HG03139 (cell line): ENCODE measurements around the gene MYF6.
"Not testable (repeated sequence)": the region's sequence is repeated elsewhere in the genome, so short reads cannot be mapped to it uniquely, and the experiment has no call there.

ENCODE experiments used
- ATAC-seq: cut with Tn5 transposase; IDR thresholded peaks from one replicate; pipeline ENCODE4 v1.9.1; 2021; ENCODE audit not compliant: unreplicated experiment

The MYF6 gene

GRCh38 chr12:80707126-80707829 is at the start of gene MYF6:
Gene MYF6 (plus strand): TSS chr12:80707634. CDS start chr12:80707720, 86 bp downstream.
- no peak for ATAC-seq

DNA sequence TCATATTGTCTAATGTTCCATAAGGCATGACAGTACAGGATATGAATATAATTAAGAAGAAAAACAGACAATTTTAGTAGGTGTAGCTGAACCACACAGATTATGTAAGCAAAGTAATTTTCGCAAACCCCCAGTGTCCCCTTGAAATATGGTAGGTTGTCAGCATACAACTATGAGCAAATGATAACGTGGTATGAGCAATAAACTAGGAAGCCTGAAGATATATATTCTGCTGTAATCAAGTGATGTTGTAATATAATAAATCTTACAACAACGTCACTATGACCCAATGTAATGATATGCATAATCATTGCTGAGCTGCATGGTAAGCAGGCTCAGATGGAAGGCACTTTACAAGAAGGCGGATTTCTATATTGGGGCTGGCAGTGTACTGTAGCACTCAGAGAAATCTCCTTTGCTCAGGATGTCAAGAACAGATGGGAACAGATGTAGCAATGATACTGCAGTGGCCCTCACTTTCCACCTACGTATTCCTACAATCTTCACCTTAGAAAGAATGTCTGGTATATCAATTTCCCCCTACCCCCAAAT is 47.8 kb upstream of the MYF6 start:
- no peak for ATAC-seq

- ATAC-seq, result no peak
Observed at GRCh38 chr12:80662586-80662985, 44.8 kb upstream of the MYF6 start.

DNA sequence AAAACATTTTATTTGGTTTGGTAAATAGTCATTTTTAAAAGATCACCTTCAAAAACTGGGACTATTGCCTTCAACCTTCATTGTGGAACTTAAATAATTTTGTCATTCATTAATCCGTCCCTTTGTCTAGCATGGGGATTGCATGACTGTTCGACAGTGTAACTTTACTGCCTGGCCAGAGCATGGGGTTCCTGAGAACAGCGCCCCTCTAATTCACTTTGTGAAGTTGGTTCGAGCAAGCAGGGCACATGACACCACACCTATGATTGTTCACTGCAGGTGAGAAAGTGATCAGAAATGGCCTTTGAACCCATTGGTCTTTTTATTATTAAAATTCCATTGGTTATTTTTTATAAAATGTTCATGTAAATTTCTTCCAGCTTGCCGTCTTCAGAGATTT is 37.2 kb upstream of the MYF6 start:
- ATAC-seq, result no peak

DNA sequence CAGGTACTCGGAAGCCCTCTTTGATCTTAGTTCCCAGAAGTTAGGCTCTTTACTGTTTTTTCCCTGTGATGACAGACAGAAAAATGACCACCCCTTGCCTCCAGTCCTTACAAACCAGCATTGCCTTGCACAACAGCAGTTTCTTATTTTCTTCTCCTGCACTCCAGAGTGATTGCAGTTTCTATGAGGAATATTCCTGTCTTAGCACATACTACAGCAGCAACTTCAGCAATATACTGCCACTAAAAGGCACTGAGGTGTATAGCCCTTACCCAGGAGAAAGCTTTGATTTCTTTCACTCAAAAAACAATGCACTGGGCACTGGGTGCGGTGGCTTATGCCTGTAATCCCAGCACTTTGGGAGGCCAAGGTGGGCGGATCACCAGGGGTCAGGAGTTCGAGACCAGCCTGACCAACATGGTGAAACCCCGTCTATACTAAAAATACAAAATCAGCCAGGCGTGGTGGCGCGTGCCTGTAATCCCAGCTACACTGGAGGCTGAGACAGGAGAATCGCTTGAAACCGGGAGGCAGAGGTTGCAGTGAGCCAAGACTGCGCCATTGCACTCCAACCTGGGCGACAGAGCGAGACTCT is 31.3 kb upstream of the MYF6 start:
- ATAC-seq, result not testable (repeated sequence)

- no peak for ATAC-seq
Observed at GRCh38 chr12:80676856-80677255, 30.6 kb upstream of the MYF6 start.

GRCh38 chr12:80677994-80678393 is 29.4 kb upstream of the MYF6 start:
- ATAC-seq, result no peak

GRCh38 chr12:80679346-80680131 is 27.9 kb upstream of the MYF6 start:
- no peak for ATAC-seq

DNA sequence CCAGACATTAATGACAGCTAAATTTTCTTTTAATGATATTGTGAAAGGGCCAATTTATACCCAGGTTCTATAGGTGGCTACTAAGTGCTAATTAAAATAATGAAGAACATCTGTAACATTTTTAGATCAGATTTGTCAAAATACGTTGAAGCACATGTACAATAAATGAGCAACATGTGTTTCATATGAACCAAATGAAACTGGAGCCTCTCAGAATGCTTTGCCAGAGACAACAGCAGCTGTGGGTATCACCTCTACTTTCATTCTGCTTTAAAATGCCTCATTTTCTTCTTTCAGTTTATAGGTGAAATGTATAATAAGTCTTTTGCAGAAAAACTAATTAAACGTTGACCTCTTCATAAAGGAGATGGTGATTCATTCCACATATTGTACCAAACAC is 26.1 kb upstream of the MYF6 start:
- no peak for ATAC-seq

- no peak for ATAC-seq
Observed at GRCh38 chr12:80681786-80682185, 25.6 kb upstream of the MYF6 start.

- no peak for ATAC-seq
Observed at GRCh38 chr12:80684077-80684495, 23.3 kb upstream of the MYF6 start.

DNA sequence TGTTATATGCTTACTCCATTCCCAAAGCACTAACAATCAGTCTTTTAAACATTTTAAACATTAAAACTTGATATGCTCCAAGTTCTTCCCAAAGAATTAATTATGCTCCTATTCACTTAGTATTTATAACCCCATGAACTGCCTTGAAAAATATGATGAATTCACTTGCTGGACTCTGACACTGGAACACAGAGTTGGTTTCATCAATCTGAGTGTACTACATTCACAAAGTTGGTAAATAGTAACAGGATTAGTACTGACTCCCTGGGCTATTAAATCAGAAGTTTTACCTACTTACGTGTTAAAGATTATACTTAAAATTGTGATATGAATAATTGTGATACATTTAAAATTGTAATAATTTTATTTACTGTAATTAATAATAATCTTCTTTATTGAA is 17.3 kb upstream of the MYF6 start:
- ATAC-seq, result no peak

DNA sequence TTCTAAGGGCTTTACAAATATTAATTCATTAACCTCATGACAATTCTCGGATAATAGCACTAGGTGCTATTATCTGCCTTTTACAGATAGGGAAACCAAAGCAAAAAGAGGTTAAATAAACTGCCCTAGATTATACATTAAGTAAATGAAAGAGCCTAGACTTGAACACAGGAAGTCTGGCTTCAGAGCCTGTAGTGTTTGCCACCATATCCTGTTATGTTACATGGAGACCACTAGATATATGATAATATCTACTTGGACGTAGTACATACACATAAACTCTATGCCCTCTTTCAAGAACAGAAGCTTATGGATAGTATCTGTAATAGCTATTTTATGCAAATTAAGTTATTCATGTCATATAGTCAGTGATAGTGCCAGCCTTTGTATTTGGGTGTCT is 16.9 kb upstream of the MYF6 start:
- no peak for ATAC-seq

- no peak for ATAC-seq
Observed at GRCh38 chr12:80692114-80692513, 15.3 kb upstream of the MYF6 start.

DNA sequence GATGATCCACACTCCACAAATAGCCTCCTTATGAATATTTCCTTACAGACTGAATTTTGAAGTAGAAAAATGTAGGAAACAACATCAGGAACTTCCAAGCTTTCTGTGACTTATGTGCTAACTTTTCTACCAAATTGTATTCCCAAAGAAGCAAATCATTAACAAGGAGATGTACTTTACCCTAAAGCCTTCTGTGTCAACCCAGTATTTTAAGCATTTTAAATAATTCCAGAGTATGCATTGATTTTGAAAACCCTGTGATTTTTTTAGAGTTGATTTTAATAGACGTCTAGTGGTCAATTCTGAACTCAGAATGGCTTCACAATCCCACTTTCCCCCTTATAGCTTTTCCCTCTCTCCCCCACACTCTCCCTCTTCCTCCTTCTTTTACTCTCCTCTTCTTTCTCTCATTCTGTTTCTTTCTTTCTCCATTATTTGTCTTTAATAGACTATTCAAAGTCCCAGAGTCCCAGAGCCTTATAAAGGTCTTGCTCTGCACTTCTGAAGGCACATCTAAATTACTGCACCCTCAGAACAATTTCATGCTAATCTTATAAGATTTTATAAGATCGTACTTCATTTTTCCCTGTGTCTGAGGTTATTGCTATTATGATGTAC is 10.1 kb upstream of the MYF6 start:
- no peak for ATAC-seq

GRCh38 chr12:80698256-80698655 is 9.2 kb upstream of the MYF6 start:
- no peak for ATAC-seq

DNA sequence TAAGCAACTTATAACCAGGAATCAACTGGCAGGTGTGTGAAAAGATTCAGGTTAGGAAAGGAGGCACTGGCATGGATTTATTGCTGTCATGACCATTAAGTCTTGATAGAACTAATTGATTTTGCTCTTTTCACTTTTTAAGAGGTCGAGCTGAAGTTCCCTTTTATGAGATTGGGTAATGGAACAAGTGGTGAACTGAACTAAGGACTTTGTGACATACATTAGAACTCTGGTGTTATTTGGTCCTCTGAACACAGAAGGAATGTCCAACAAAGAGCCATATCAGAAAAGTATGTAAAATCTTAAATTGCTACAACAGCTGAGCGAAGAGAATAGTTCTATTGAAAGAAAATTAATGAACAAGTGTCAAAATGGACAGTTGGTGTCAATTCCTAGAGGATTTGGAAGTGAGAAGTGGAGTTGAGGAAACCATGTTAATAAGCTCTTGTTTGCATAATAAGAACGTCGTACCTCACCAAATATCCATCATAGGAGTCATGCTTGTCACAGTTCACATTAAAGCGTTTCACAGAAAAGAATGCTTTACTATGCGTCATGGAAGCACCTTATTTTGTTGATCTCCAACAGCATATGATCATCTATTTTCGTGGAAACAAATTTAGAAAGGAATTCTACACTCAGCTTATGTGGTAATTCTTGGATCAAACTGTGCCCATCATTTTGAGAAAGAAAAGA is 8.4 kb upstream of the MYF6 start:
- ATAC-seq, result no peak

GRCh38 chr12:80700327-80700726 is 7.1 kb upstream of the MYF6 start:
- ATAC-seq, result no peak

GRCh38 chr12:80701388-80701787 is 6.0 kb upstream of the MYF6 start:
- no peak for ATAC-seq

- ATAC-seq, result no peak
Observed at GRCh38 chr12:80702889-80703805, 4.3 kb upstream of the MYF6 start.
